Activated T-cell treated with anti-CD3 and anti-CD28 coated beads for 4 hours (primary cell): ENCODE measurements around the gene BTN3A1.

Experiments
- DNase-seq: peaks from one replicate; pipeline ENCODE4 v3.0.0-alpha.2; 2020

Gene BTN3A1

GRCh38 chr6:26380256-26380655, 21.8 kb upstream of the BTN3A1 start:
- DNase-seq: no peak

- no peak for DNase-seq
Measured at GRCh38 chr6:26382121-26382520, 20.0 kb upstream of the BTN3A1 start.

GRCh38 chr6:26383624-26384417, 18.3 kb upstream of the BTN3A1 start:
- no peak for DNase-seq

GRCh38 chr6:26385734-26386125, 16.3 kb upstream of the BTN3A1 start:
- DNase-seq: no peak

- no peak for DNase-seq
Measured at GRCh38 chr6:26387565-26387964, 14.5 kb upstream of the BTN3A1 start.

GRCh38 chr6:26388014-26388413, 14.1 kb upstream of the BTN3A1 start:
- DNase-seq: no peak

- DNase-seq: no peak
Measured at GRCh38 chr6:26388441-26388840, 13.6 kb upstream of the BTN3A1 start.

GRCh38 chr6:26389349-26389894, 12.7 kb upstream of the BTN3A1 start:
- DNase-seq: no peak

GRCh38 chr6:26390531-26390930, 11.5 kb upstream of the BTN3A1 start:
- DNase-seq: no peak

GRCh38 chr6:26392932-26393636, 9.0 kb upstream of the BTN3A1 start:
- no peak for DNase-seq

- DNase-seq: no peak
Measured at GRCh38 chr6:26394289-26394688, 7.8 kb upstream of the BTN3A1 start.

GRCh38 chr6:26398555-26398954, 3.5 kb upstream of the BTN3A1 start:
- DNase-seq: no peak

GRCh38 chr6:26400626-26401025, 1.4 kb upstream of the BTN3A1 start:
- no peak for DNase-seq

- no peak for DNase-seq
Measured at GRCh38 chr6:26401389-26401986, 587 bp upstream of the BTN3A1 start.

- no peak for DNase-seq
Measured at GRCh38 chr6:26403893-26404292, 1.8 kb downstream of the BTN3A1 start.

- DNase-seq: no peak
Measured at GRCh38 chr6:26404546-26404945, 2.5 kb downstream of the BTN3A1 start.

- no peak for DNase-seq
Measured at GRCh38 chr6:26408828-26409730, 7.0 kb downstream of the BTN3A1 start.

GRCh38 chr6:26411751-26412150, 9.7 kb downstream of the BTN3A1 start:
- DNase-seq: no peak

GRCh38 chr6:26412228-26412627, 10.2 kb downstream of the BTN3A1 start:
- no peak for DNase-seq

GRCh38 chr6:26412954-26413353, 10.9 kb downstream of the BTN3A1 start:
- DNase-seq: no peak

GRCh38 chr6:26414281-26414680, 12.2 kb downstream of the BTN3A1 start:
- DNase-seq: no peak

- no peak for DNase-seq
Measured at GRCh38 chr6:26415036-26415614, 13.1 kb downstream of the BTN3A1 start.
